Measurements from ENCODE around the gene DLX4. TPM values are rescaled to one million over a fixed set of nuclear protein-coding genes. Genes with fewer than 3 reads are reported as not detected.

Gene DLX4
- total and polyA plus RNA-seq, 9 donors, result 0.10 TPM; not detected in 8

DNA sequence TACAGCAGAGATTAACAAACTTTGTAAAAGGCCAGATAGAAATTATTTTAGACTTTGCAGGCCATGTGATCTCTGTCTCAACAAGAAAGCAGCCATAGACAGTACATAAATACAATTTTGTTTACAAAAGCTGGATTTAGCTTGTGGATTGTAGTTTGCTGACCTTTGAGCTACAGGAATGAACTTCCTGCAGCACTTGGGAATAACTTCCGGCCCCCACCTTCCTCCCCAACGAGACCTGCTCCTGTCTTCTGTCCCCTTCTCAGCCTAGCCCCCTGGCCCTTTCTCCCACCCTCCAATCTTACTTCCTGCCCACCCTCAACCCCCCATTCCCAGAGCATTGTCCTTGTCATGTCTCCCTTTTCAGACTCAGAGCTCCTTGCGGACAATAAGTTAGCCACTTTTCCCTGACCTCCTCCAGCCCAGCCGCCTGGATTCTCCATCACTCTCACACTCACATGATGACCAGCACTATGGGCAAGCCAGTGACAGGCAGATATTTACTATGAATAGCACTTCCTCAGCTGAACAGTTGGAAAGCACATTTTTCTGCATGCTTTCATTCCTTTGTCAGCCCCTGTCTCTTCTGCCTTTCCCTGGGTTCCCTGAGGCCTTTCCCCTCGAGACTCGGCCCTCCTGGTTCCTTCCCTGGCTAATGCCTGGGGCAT is 53.6 kb downstream of the DLX4 start:
- H3K27ac ChIP-seq, result no peak overlapping the region
- no peak for DNase-seq
- H3K4me1 ChIP-seq (ENCODE audit: insufficient read depth), result peaks cover 3% of the 10 kb centered on the region
- no peaks in the 10 kb centered on the region for H3K9me3 ChIP-seq
- H3K27me3 ChIP-seq, result no peaks in the 10 kb centered on the region
- H3K36me3 ChIP-seq, result no peaks in the 10 kb centered on the region
- intact Hi-C loops (cut with DNase I), result loop anchor here in 2 of 4 donors (10.0 kb wide), 2 partner anchors 272 to 282 kb away; no protein-coding TSS in a partner anchor
- 32 to 46% (median 39%) methylated on average over 6 of the region's 6 CpGs for WGBS, 3 donors
- TF ChIP-seq POLR2A (IDR thresholded peaks at IDR 0.05) (no peak), EP300 (IDR thresholded peaks at IDR 0.05) (no peak)
- TF ChIP-seq, protein P1, sequence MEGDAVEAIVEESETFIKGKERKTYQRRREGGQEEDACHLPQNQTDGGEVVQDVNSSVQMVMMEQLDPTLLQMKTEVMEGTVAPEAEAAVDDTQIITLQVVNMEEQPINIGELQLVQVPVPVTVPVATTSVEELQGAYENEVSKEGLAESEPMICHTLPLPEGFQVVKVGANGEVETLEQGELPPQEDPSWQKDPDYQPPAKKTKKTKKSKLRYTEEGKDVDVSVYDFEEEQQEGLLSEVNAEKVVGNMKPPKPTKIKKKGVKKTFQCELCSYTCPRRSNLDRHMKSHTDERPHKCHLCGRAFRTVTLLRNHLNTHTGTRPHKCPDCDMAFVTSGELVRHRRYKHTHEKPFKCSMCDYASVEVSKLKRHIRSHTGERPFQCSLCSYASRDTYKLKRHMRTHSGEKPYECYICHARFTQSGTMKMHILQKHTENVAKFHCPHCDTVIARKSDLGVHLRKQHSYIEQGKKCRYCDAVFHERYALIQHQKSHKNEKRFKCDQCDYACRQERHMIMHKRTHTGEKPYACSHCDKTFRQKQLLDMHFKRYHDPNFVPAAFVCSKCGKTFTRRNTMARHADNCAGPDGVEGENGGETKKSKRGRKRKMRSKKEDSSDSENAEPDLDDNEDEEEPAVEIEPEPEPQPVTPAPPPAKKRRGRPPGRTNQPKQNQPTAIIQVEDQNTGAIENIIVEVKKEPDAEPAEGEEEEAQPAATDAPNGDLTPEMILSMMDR (IDR thresholded peaks at IDR 0.05), result no peak
- H3K4me3 ChIP-seq, result no peak overlapping the region

DNA sequence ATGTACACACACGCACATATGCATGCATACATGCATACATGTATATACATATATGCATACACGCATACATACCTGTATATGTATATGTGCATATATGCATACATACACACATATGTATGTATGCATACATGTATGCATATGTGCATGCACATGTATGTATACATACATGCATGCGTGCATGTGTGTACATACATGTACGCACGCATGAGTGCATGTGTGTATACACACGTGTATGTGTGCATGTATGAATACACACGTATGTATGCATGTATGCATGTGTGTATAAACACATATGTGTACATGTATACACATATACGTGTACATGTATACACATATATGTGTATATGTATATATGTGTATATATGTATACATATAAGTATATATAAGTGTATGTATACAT is 54.5 kb downstream of the DLX4 start:
- no peak for DNase-seq
- Histone ChIP-seq H3K27me3 (no peaks in the 10 kb centered on the region), H3K9me3 (no peaks in the 10 kb centered on the region), H3K4me1 (ENCODE audit: insufficient read depth) (peaks cover 8% of the 10 kb centered on the region), H3K27ac (no peak overlapping the region), H3K4me3 (no peak overlapping the region), H3K36me3 (no peaks in the 10 kb centered on the region)
- TF ChIP-seq POLR2A (IDR thresholded peaks at IDR 0.05) (no peak), EP300 (IDR thresholded peaks at IDR 0.05) (no peak)
- TF ChIP-seq, protein P1 (IDR thresholded peaks at IDR 0.05), result no peak
- WGBS, 3 donors, result 63 to 66% (median 64%) methylated on average over 8 of the region's 8 CpGs
- intact Hi-C loops (cut with DNase I), result loop anchor here in 2 of 4 donors (10.0 kb wide), 2 partner anchors 271 to 281 kb away; no protein-coding TSS in a partner anchor

Small RNA genes lying within 50 kb of the gene (small RNA-seq; reads per million reads assigned to genes)
- gene RNU6-1313P, result not detected

Other genes starting within 250 kb of the DLX4 start
- 10 to 100 TPM; 16.0 to 30.4 (median 19.0) TPM for gene FAM117A, start 205.1 kb upstream of the DLX4 start, total RNA-seq
- gene FAM117A, start 205.1 kb upstream of the DLX4 start, polyA plus RNA-seq, result 10 to 100 TPM; 15.0 to 25.2 TPM
- 10 to 100 TPM; 23.4 to 76.6 (median 62.8) TPM for gene KAT7, start 180.5 kb upstream of the DLX4 start, total RNA-seq
- 10 to 100 TPM; 18.4 to 69.8 TPM for gene KAT7, start 180.5 kb upstream of the DLX4 start, polyA plus RNA-seq
- not detected for gene TAC4, start 121.1 kb upstream of the DLX4 start, total RNA-seq
- not detected for gene TAC4, start 121.1 kb upstream of the DLX4 start, polyA plus RNA-seq
- 1 to 10 TPM in 1 of 7 donors, under 1 TPM in 5, not detected in 1; 0.11 to 1.3 (median 0.41) TPM for gene DLX3, start 26.0 kb downstream of the DLX4 start, total RNA-seq
- under 1 TPM; 0.10 to 0.23 TPM for gene DLX3, start 26.0 kb downstream of the DLX4 start, polyA plus RNA-seq
- gene ITGA3, start 86.9 kb downstream of the DLX4 start, total RNA-seq, result 100 to 1,000 TPM in 1 of 7 donors, 10 to 100 TPM in 6; 23.6 to 132 (median 41.7) TPM
- gene ITGA3, start 86.9 kb downstream of the DLX4 start, polyA plus RNA-seq, result 10 to 100 TPM; 28.2 to 34.2 TPM
- 10 to 100 TPM; 36.5 to 83.2 (median 54.7) TPM for gene PDK2, start 126.2 kb downstream of the DLX4 start, total RNA-seq
- 10 to 100 TPM; 51.2 to 82.7 TPM for gene PDK2, start 126.2 kb downstream of the DLX4 start, polyA plus RNA-seq
- gene SAMD14, start 161.0 kb downstream of the DLX4 start, total RNA-seq, result 1 to 10 TPM in 5 of 7 donors, under 1 TPM in 2; 0.36 to 4.9 (median 1.7) TPM
- gene SAMD14, start 161.0 kb downstream of the DLX4 start, polyA plus RNA-seq, result 1 to 10 TPM in 1 of 2 donors, under 1 TPM in 1; 0.77 to 2.2 TPM
- 100 to 1,000 TPM in 1 of 7 donors, 10 to 100 TPM in 6; 14.8 to 109 (median 75.4) TPM for gene PPP1R9B, start 181.5 kb downstream of the DLX4 start, total RNA-seq
- 10 to 100 TPM; 17.8 to 33.0 TPM for gene PPP1R9B, start 181.5 kb downstream of the DLX4 start, polyA plus RNA-seq
- 1 to 10 TPM in 5 of 7 donors, under 1 TPM in 2; 0.48 to 3.4 (median 1.2) TPM for gene SGCA, start 196.8 kb downstream of the DLX4 start, total RNA-seq
- gene SGCA, start 196.8 kb downstream of the DLX4 start, polyA plus RNA-seq, result 1 to 10 TPM; 2.2 to 3.4 TPM
- 1,000 to 10,000 TPM in 1 of 7 donors, 100 to 1,000 TPM in 5, 10 to 100 TPM in 1; 71.2 to 1,087 (median 550) TPM for gene COL1A1, start 232.4 kb downstream of the DLX4 start, total RNA-seq
- gene COL1A1, start 232.4 kb downstream of the DLX4 start, polyA plus RNA-seq, result 100 to 1,000 TPM; 260 to 321 TPM